Activated naive CD4-positive, alpha-beta T cell treated with anti-CD3 and anti-CD28 coated beads, Interleukin-2, amount 50 U/mL, for 24 hours (primary cell): ENCODE measurements around the gene RNU2-63P.
"Not testable (repeated sequence)": the region's sequence is repeated elsewhere in the genome, so short reads cannot be mapped to it uniquely, and the experiment has no call there.

ENCODE experiments used
- H3K27ac Mint-ChIP-seq: one replicate; pipeline ENCODE4 v1.8.0; 2021; ENCODE audit warnings: mild to moderate bottlenecking, mixed read lengths
- H3K27me3 Mint-ChIP-seq: one replicate; pipeline ENCODE4 v1.8.0; 2021; ENCODE audit warnings: mixed read lengths
- H3K36me3 Mint-ChIP-seq: one replicate; pipeline ENCODE4 v1.8.0; 2021; ENCODE audit warnings: mixed read lengths
- H3K4me1 Mint-ChIP-seq: one replicate; pipeline ENCODE4 v1.8.0; 2021; ENCODE audit warnings: mixed read lengths
- H3K4me3 Mint-ChIP-seq: one replicate; pipeline ENCODE4 v1.8.0; 2021; ENCODE audit warnings: mild to moderate bottlenecking, mixed read lengths
- H3K9me3 Mint-ChIP-seq: one replicate; pipeline ENCODE4 v1.8.0; 2021; ENCODE audit warnings: mixed read lengths

Gene RNU2-63P

GRCh38 chr2:88016086-88016959, at the start of gene RNU2-63P:
TSS of gene RNU2-63P (minus strand) at chr2:88016547.
- H3K9me3 Mint-ChIP-seq, result no peaks in the 10 kb centered on the region
- H3K27me3 Mint-ChIP-seq, result no peaks in the 10 kb centered on the region
- peak within 1 kb of the TSS; percentile 99 for H3K4me3 Mint-ChIP-seq
- no peaks in the 10 kb centered on the region for H3K36me3 Mint-ChIP-seq
- peaks cover 21% of the 10 kb centered on the region for H3K4me1 Mint-ChIP-seq
- peak within 1 kb of the TSS; percentile 100 for H3K27ac Mint-ChIP-seq

- peaks cover 29% of the 10 kb centered on the region for H3K4me1 Mint-ChIP-seq
- no peaks in the 10 kb centered on the region for H3K36me3 Mint-ChIP-seq
- no peak overlapping the region for H3K27ac Mint-ChIP-seq
- no peaks in the 10 kb centered on the region for H3K27me3 Mint-ChIP-seq
- no peak overlapping the region for H3K4me3 Mint-ChIP-seq
- no peaks in the 10 kb centered on the region for H3K9me3 Mint-ChIP-seq
These were observed 44.9 kb upstream of the RNU2-63P start for GRCh38 chr2:88061295-88061694.

- Mint-ChIP-seq H3K27ac (no peak overlapping the region), H3K36me3 (no peaks in the 10 kb centered on the region), H3K27me3 (no peaks in the 10 kb centered on the region), H3K4me3 (no peak overlapping the region), H3K9me3 (no peaks in the 10 kb centered on the region), H3K4me1 (peaks cover 33% of the 10 kb centered on the region)
These were observed 44.5 kb upstream of the RNU2-63P start for GRCh38 chr2:88060907-88061275.

- no peaks in the 10 kb centered on the region for H3K27me3 Mint-ChIP-seq
- peaks cover 36% of the 10 kb centered on the region for H3K4me1 Mint-ChIP-seq
- no peaks in the 10 kb centered on the region for H3K36me3 Mint-ChIP-seq
- H3K4me3 Mint-ChIP-seq, result no peak overlapping the region
- no peak overlapping the region for H3K27ac Mint-ChIP-seq
- H3K9me3 Mint-ChIP-seq, result no peaks in the 10 kb centered on the region
These were observed 43.9 kb upstream of the RNU2-63P start for GRCh38 chr2:88059979-88060906.

- Mint-ChIP-seq H3K4me1 (peaks cover 55% of the 10 kb centered on the region), H3K27me3 (no peaks in the 10 kb centered on the region), H3K27ac (no peak overlapping the region), H3K9me3 (no peaks in the 10 kb centered on the region), H3K36me3 (peaks cover 2% of the 10 kb centered on the region), H3K4me3 (no peak overlapping the region)
These were observed 41.8 kb upstream of the RNU2-63P start for GRCh38 chr2:88058191-88058590.

- Mint-ChIP-seq H3K27me3 (no peaks in the 10 kb centered on the region), H3K36me3 (peaks cover 2% of the 10 kb centered on the region), H3K9me3 (no peaks in the 10 kb centered on the region), H3K4me3 (peak overlapping the region; percentile 1), H3K27ac (peak overlapping the region; percentile 69), H3K4me1 (peaks cover 63% of the 10 kb centered on the region)
These were observed 41.1 kb upstream of the RNU2-63P start for GRCh38 chr2:88057437-88057844.

GRCh38 chr2:88055371-88056128, 39.2 kb upstream of the RNU2-63P start, which contains the start of gene KRCC1:
TSS of gene KRCC1 (minus strand) at chr2:88055783. CDS start at chr2:88028563, 27,220 bp downstream.
- peaks cover 72% of the 10 kb centered on the region for H3K4me1 Mint-ChIP-seq

GRCh38 chr2:88054782-88055370, 38.5 kb upstream of the RNU2-63P start:
- Mint-ChIP-seq H3K27me3 (no peaks in the 10 kb centered on the region), H3K4me3 (peak overlapping the region; percentile 91), H3K4me1 (peaks cover 76% of the 10 kb centered on the region), H3K36me3 (peaks cover 7% of the 10 kb centered on the region), H3K9me3 (no peaks in the 10 kb centered on the region), H3K27ac (peak overlapping the region; percentile 96)

More at GRCh38 chr2:88055371-88056128, 39.2 kb upstream of the RNU2-63P start, which contains the start of gene KRCC1:
- peak within 1 kb of the TSS; percentile 100 for H3K27ac Mint-ChIP-seq
- no peaks in the 10 kb centered on the region for H3K27me3 Mint-ChIP-seq
- H3K4me3 Mint-ChIP-seq, result peak within 1 kb of the TSS; percentile 91
- H3K9me3 Mint-ChIP-seq, result no peaks in the 10 kb centered on the region
- H3K36me3 Mint-ChIP-seq, result peaks cover 3% of the 10 kb centered on the region

GRCh38 chr2:88053934-88054781, 37.8 kb upstream of the RNU2-63P start:
- Mint-ChIP-seq H3K4me3 (peak overlapping the region; percentile 91), H3K4me1 (peaks cover 80% of the 10 kb centered on the region), H3K27me3 (no peaks in the 10 kb centered on the region), H3K9me3 (no peaks in the 10 kb centered on the region), H3K27ac (peak overlapping the region; percentile 96), H3K36me3 (peaks cover 7% of the 10 kb centered on the region)

GRCh38 chr2:88053296-88053695, 36.9 kb upstream of the RNU2-63P start:
- Mint-ChIP-seq H3K9me3 (no peaks in the 10 kb centered on the region), H3K36me3 (peaks cover 10% of the 10 kb centered on the region), H3K27ac (peak overlapping the region; percentile 79), H3K4me1 (peaks cover 85% of the 10 kb centered on the region), H3K27me3 (no peaks in the 10 kb centered on the region), H3K4me3 (peak overlapping the region; percentile 91)

- Mint-ChIP-seq H3K4me3 (no peak overlapping the region), H3K36me3 (peaks cover 10% of the 10 kb centered on the region), H3K9me3 (no peaks in the 10 kb centered on the region), H3K27me3 (no peaks in the 10 kb centered on the region), H3K4me1 (peaks cover 70% of the 10 kb centered on the region), H3K27ac (no peak overlapping the region)
These were observed 35.4 kb upstream of the RNU2-63P start for GRCh38 chr2:88051792-88052191.

GRCh38 chr2:88049622-88050021, 33.3 kb upstream of the RNU2-63P start:
- no peak overlapping the region for H3K4me3 Mint-ChIP-seq
- H3K9me3 Mint-ChIP-seq, result no peaks in the 10 kb centered on the region
- H3K27me3 Mint-ChIP-seq, result no peaks in the 10 kb centered on the region
- peaks cover 10% of the 10 kb centered on the region for H3K36me3 Mint-ChIP-seq
- H3K4me1 Mint-ChIP-seq, result peaks cover 69% of the 10 kb centered on the region
- peak overlapping the region; percentile 77 for H3K27ac Mint-ChIP-seq

- Mint-ChIP-seq H3K27ac (peak overlapping the region; percentile 43), H3K27me3 (no peaks in the 10 kb centered on the region), H3K36me3 (peaks cover 10% of the 10 kb centered on the region), H3K4me3 (no peak overlapping the region), H3K4me1 (peaks cover 63% of the 10 kb centered on the region), H3K9me3 (no peaks in the 10 kb centered on the region)
These were observed 32.2 kb upstream of the RNU2-63P start for GRCh38 chr2:88048541-88048940.

GRCh38 chr2:88045561-88045960, 29.2 kb upstream of the RNU2-63P start:
- not testable (repeated sequence) for H3K27me3 Mint-ChIP-seq, H3K27ac Mint-ChIP-seq, H3K9me3 Mint-ChIP-seq, H3K36me3 Mint-ChIP-seq, H3K4me3 Mint-ChIP-seq
- H3K4me1 Mint-ChIP-seq, result peaks cover 62% of the 10 kb centered on the region
